HL-60 (cell line): Measurements from ENCODE around the gene RBM28.

ENCODE experiments used
- DNase-seq, 2 experiments: peaks; one replicate each; pipeline ENCODE4 v3.0.0-alpha.2; 2010 to 2020; ENCODE audit warnings: low read depth in 1 of 2, low spot score in 1 of 2
- H3K27ac ChIP-seq: fragments of 250-450 bp; sonication (Bioruptor Pico); replicated peaks from 2 replicates; pipeline ENCODE4 v1.5.1; 2020; ENCODE audit warnings: mild to moderate bottlenecking, moderate library complexity
- H3K27me3 ChIP-seq: fragments of 250-450 bp; sonication (Bioruptor Pico); 2 replicates; pipeline ENCODE4 v1.5.1; 2021; ENCODE audit warnings: mild to moderate bottlenecking, moderate library complexity; ENCODE audit not compliant: insufficient read depth, poor library complexity, severe bottlenecking
- H3K4me3 ChIP-seq: replicated peaks from 2 replicates; pipeline ENCODE4 v1.5.1; 2011; ENCODE audit warnings: mild to moderate bottlenecking, control low read depth, low read length; ENCODE audit not compliant: insufficient read depth
- CTCF ChIP-seq: IDR thresholded peaks from one replicate; pipeline ENCODE4 v1.5.1; 2011; ENCODE audit warnings: low read length, control low read depth, inconsistent platforms; ENCODE audit not compliant: insufficient read depth
- GABPA ChIP-seq: IDR thresholded peaks from 2 replicates; pipeline ENCODE4 v1.6.1; 2012; ENCODE audit warnings: low read depth
- POLR2AphosphoS5 ChIP-seq: IDR thresholded peaks from 2 replicates; pipeline ENCODE4 v1.6.1; 2012; ENCODE audit warnings: low read depth
- REST ChIP-seq: IDR thresholded peaks from 2 replicates; pipeline ENCODE4 v1.6.1; 2012; ENCODE audit warnings: low read depth; ENCODE audit not compliant: insufficient replicate concordance
- SPI1 ChIP-seq: IDR thresholded peaks from 2 replicates; pipeline ENCODE4 v1.6.1; 2012; ENCODE audit warnings: low read depth, mild to moderate bottlenecking, borderline replicate concordance

The RBM28 gene

GRCh38 chr7:128360359-128360678 lies 16.6 kb upstream of the RBM28 start:
- peak overlapping the region; percentile 63 for H3K4me3 ChIP-seq
- TF ChIP-seq SPI1 = no peak
- no peak for TF ChIP-seq GABPA
- no peak for TF ChIP-seq CTCF
- no peak for TF ChIP-seq REST
- no peak for TF ChIP-seq POLR2AphosphoS5
- H3K27me3 ChIP-seq = no peaks in the 10 kb centered on the region
- no peak for DNase-seq
- H3K27ac ChIP-seq = peak overlapping the region; percentile 92

- peak overlapping the region; percentile 63 for H3K4me3 ChIP-seq
- H3K27me3 ChIP-seq = no peaks in the 10 kb centered on the region
- H3K27ac ChIP-seq = peak overlapping the region; percentile 92
- TF ChIP-seq GABPA (no peak), POLR2AphosphoS5 (no peak), SPI1 (no peak), CTCF (no peak), REST (no peak)
- DNase-seq = no peak
Measured at GRCh38 chr7:128359939-128360338, 16.2 kb upstream of the RBM28 start.

GRCh38 chr7:128359336-128359735 lies 15.6 kb upstream of the RBM28 start:
- Histone ChIP-seq H3K27me3 (no peaks in the 10 kb centered on the region), H3K27ac (peak overlapping the region; percentile 92), H3K4me3 (no peak overlapping the region)
- TF ChIP-seq SPI1 = no peak
- TF ChIP-seq CTCF = no peak
- TF ChIP-seq GABPA = no peak
- TF ChIP-seq POLR2AphosphoS5 = no peak
- no peak for TF ChIP-seq REST
- DNase-seq = no peak
